Islet of Langerhans (tissue), 1 donor: ENCODE data around the gene C6orf89.
A peak's percentile ranks its signal among the peaks of the same experiment; 100 is the strongest.

ENCODE experiments used
- FAIRE-seq: peaks from one replicate; lab custom pipeline; 2011; peaks lifted over from hg19 to GRCh38; lab: Jason Lieb, UNC

C6orf89 gene

GRCh38 chr6:36852481-36853147 lies 33.1 kb upstream of the C6orf89 start:
- FAIRE-seq: no peak

- no peak for FAIRE-seq
Observed at GRCh38 chr6:36853325-36853724, 32.4 kb upstream of the C6orf89 start.

DNA sequence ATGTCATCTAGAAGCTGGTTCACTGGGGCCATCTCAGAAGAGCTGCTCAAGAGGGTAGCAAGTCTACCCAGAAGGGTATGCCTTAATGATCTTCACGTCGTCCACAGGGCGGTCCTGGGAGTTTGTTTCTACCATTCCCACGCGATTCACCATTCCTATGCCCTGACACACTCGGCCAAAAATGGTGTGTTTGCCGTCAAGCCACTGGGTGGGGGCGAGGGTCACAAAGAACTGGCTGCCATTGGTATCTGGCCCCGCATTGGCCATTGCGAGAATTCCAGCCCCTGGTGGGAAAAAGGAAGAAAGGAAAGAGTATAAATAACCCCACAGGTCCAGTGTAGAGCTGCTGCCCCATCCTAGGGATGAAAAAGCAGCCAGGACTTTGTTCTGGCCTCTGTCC lies 30.0 kb upstream of the C6orf89 start:
- FAIRE-seq: no peak

- no peak for FAIRE-seq
Observed at GRCh38 chr6:36856277-36856676, 29.5 kb upstream of the C6orf89 start.

DNA sequence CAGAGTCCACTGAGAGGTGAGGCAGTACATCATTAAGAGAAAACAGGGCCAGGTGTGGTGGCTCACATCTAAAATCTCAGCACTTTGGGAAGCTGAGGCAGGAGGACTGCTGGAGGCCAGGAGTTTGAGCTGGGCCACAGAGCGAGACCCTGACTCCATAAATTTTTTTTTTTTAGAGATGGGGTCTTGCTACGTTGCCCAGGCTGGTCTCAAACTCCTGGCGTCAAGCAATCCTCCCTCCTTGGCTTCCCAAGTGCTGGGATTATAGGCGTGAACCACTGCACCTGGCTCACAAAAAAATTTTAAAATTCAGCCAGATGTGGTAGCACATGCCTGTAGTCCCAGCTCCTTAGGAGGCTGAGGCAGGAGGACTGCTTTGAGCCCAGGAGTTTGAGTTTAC lies 28.4 kb upstream of the C6orf89 start:
- FAIRE-seq: no peak

DNA sequence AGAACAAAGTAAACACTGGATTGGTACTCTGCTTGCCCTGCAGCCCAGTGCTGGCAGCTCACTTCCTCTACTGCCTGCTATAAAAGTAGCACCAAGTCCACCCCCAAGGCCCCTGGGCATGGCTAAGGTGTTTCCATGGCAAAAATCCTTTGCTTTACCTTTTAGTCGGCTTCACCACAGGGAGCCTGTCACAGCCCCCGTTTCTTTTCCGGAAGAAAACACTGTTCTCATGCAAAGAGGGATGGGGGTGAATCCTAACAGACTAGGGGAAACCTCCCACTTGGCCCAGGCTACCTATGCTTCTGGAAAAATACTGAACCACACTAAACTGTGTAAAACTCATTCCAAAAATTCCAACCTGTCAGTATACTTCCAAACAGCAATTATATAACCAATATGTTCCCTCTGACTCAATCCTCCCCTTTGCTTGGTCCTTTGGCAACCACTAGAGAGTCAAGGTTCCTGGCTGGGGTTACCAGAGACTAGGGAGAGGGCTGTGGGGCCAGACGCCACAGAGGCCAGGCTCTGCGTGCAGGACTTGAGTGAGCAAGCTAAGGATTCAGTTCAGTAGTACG lies 27.3 kb upstream of the C6orf89 start:
- no peak for FAIRE-seq

DNA sequence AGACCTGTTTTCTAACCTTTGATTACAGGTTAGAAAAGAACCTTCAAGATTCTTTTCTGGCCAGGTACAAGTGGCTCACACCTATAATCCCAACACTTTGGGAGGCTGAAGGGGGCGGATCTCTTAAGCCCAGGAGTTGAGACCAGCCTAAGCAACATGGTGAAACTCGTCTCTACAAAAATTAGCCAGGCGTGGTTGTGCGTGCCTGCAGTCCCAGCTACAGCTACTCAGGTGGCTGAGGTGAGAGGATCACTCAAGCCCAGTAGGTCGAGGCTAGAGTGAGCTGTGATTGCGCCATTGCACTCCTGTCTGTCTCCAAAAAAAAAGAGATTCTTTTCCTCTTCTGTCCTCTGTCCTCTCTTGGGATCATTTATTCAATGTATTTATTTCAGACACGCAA lies 25.6 kb upstream of the C6orf89 start:
- FAIRE-seq: no peak

DNA sequence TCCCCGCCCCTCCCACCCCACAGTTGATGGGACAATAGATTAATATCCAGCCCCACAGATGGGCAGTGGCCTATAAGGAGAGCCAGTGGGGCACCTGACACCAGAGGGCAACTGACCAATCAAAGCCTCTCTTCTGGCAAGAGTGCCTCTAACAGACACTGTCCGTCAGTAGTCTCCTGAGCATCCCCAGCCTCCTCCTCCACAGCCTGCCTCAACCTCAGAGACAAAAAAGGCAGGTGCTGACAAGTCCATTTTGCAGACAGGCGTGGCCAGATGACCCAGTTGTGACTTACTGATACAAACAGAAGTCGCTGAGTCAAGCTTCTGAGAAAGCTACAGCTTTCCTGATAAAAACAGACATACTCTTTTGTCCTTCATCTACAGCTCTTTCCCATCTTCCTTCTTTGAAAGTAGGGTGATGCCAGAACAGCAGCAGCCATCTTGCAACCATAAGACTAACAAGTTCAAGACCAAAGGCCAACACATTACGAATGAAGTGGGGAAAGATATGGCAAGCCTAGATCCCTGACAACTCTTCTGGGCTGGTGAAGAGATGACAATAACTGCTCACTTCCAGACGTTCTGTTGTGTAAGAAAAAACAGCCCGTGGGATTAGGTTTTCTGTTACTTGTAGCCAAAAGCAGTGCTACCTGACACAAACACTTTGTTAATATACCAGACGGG lies 23.4 kb upstream of the C6orf89 start:
- no peak for FAIRE-seq

GRCh38 chr6:36862848-36863382 lies 22.8 kb upstream of the C6orf89 start:
- FAIRE-seq: no peak

DNA sequence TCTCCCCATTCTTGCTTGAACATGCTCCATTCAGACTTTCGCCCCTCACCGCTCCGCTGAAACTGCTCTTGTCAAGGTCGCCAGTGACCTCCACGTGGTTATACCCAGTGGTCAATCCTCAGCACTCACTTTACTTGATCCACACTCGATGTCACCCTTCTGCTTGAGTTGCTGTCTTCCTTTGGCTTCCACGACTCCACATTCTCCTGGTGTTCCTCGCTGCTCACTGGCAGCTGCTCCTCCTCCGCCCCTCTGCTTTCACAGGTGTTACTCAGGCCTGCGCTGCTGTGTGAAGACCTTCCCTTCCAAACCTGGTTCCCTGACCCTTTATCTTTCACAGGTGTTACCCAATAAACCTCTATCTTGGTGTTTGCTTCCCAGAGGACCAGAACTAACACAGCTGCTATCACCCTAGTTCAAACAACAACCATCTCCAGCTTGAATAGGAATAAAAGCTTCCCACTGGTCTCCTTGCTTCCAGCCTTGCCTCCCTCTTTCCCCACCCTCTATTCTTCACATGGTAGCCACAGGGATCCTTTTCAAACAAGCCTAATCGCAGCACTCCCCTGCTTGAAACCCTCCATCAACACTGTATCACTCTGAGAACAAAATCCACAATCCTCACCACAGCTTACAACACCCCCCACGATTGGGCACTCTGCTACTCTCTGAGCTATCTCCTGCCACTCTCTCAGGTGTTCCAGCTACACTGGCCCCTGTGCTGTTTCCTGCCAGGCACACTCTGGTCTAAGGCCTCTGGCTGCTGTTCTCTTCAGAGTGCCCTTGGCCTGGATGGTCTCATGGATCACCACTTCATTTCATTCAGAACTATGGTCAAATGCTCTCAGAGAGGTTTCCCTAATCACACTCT lies 21.8 kb upstream of the C6orf89 start:
- no peak for FAIRE-seq

DNA sequence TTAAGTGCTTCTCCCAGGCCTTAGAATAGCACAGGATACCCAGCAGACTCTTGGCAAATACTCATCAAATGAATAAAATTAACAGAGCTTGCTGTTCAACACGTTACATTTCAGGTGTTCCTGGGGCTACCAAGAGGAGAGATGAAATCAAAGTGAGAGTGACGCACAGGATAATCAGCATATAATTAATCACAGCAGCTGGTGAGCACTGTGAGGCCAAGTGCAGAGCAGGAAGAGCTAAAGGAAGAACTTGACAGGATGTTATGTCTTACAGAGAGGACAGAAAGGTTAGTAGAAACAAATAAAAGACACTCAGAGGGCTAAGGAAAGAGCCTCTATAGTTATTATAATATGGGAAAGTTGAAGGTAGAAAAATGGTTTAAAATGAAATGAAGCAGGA lies 19.9 kb upstream of the C6orf89 start:
- FAIRE-seq: peak; percentile 95

GRCh38 chr6:36867471-36868224 lies 18.1 kb upstream of the C6orf89 start:
- FAIRE-seq: no peak

DNA sequence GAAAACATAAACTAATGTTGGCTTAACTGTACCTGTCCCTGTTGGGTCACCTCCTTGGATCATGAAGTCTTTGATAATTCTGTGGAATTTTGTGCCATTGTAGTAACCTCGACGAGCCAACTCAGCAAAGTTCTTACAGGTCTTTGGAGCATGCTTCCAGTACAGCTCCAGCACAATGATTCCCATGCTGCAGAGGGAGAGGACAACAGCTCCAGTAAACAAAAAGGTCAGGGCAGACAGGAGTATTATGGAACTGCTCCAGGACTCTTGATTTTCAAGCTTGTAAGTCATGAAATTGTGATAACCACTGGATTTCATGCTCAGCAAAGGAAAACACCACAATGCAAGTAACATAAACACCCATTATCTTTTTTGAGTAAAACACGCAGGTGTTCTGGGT lies 14.1 kb upstream of the C6orf89 start:
- no peak for FAIRE-seq

- no peak for FAIRE-seq
Observed at GRCh38 chr6:36873115-36873514, 12.6 kb upstream of the C6orf89 start.

DNA sequence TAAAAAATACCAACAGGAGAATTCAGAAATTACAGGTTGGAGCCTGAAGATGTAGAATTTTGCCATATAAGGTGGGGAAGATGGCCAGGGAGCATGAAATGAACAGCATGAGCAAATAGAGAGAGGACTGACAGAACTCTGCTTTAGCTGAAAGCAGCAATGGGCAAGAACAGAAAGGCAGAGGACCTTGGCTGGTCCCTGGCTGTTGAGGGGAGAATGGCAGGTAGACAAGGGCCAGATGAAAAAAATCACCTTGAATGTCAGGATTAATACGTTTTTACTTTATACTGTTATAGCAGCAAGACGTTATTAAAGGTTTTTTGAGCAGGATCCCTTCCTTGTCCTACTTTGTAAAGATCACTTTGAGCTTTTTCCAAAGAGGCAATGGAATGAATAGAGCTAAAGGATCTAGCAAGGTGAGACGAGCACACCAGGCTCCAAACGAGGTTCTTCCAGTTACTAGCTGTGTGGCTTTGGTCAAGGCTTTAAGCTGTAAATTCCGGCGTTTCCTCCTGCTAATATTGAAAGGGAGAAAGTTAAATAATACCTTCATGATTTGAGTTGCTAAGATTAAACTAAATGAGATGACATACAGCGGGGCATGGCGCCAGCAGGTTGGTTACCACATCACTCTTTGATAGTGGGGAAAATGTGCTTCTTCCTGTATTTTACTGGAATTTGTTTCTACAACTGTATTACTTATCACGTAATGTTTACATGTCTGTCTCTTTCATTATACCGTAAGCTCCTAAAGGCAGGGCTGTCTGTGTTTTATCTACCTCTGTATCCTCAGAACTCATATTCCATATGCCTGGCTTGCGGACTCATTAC lies 11.9 kb upstream of the C6orf89 start:
- FAIRE-seq: peak; percentile 5

DNA sequence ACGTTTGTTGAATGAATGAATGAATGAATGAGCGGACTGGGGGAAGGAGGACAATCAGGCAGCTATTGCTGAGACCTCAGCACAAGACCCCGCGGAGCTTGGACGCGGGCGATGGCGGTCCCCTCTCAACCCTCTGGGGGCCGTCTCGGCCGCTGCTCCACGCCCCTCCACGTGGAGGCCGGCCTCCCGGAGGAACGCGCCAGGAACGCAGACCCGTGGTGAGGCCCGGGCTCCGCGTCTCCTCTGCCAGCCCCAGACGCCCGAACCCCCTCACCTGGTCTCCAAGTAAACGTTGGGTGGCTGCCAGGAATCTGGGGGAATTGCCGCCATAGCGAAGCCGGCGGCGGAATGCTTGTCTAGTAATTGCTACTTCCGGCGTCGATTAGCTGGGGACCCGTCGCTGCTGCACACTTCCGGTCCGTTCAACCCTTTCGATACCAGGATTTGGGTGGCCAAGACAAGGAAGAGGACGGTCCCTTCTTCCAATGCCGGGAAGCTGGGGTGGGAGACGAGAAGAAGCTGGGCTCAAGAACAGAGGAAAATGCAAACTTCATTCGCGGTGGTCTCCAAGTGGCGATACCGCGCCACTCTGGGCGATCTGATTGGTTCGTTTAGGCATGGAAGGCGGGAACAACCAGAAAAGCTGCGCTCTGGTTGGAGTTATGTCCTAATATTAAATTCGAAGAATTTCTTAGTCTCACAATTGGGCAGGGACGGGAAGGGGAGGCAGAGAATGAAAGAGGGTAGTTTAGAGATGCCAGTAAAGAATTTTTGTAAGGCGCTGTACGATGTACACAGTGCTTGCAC lies 11.1 kb upstream of the C6orf89 start, which contains the start of gene PPIL1:
Gene PPIL1, minus strand, starts transcription at position 361 of the 807 bp plus-strand sequence. Its CDS starts 31 bp downstream, at position 330.
- FAIRE-seq: peak; percentile 71

DNA sequence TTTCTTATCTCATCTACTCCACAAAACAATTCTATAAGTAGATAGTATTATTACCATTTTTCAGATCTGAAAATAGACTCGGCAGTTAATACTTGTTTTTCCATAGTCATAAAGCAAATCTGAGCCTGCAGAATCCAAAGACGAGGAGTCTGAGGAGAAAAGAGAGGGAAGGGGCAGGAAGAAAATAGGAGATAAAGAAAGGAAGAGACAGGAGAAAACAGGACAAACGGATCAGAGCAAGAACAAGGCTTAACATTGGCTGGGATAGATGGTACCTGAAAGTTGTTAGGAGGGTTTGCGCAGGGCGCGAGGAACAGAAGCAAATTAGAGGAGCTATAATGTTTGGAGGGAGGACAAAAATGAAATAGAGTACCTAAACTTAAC lies 10.5 kb upstream of the C6orf89 start:
- FAIRE-seq: no peak

GRCh38 chr6:36884610-36885009 lies 1.1 kb upstream of the C6orf89 start:
- no peak for FAIRE-seq

DNA sequence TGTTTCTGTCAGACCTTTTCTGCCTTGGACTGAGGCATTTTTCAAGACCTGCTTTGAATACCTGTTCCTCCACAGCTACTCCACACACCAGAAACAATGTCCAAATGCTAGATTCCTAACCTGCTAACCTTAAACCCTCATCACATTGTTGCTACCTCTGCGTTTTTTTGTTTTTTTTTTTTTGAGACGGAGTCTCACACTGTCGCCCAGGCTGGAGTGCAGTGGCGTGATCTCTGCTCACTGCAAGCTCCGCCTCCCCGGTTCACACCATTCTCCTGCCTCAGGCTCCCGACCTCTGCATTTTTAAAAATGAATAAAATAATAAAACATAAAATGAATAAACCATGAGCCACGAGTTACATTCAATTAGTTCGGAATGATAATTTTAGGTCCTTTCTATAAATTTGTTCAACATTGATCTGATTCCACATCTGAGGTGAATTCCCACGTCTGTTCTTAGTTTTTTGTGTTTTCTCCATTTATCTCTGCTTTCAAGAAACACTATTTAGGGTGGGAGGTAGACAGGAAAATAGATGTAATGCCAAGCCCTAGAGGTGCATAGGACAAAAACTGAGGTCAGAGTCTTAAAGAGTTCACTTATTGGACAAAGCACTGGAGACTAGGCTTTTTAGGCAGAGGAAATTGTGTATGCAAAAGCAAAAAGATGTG lies 1.3 kb downstream of the C6orf89 start:
- no peak for FAIRE-seq
